ENCODE data around the gene RYK.

Gene RYK

GRCh38 chr3:134163096-134163495 lies 87.6 kb downstream of the RYK start:
- Histone ChIP-seq H3K4me3 (ENCODE audit: low read depth in 1 of 2, low read length in 2 of 2) (no peak overlapping the region), H3K4me2 (ENCODE audit: insufficient read depth, low read length) (no peak overlapping the region), H2AFZ (ENCODE audit: low read depth, low read length) (no peak overlapping the region), H3K9me3 (ENCODE audit: insufficient read depth, low read length, severe bottlenecking) (no peaks in the 10 kb centered on the region), H4K20me1 (ENCODE audit: insufficient read depth, low read length) (no peaks in the 10 kb centered on the region), H3K36me3 (ENCODE audit: insufficient read depth, low read length) (peaks cover 40% of the 10 kb centered on the region), H3K27ac (ENCODE audit: low read length) (no peak overlapping the region), H3K27me3 (ENCODE audit: insufficient read depth, low read length, poor library complexity) (no peaks in the 10 kb centered on the region), H3K4me1 (ENCODE audit: insufficient read depth, low read length) (no peaks in the 10 kb centered on the region), H3K79me2 (ENCODE audit: insufficient read depth, low read length) (no peaks in the 10 kb centered on the region), H3K9ac (ENCODE audit: low read depth, low read length) (no peak overlapping the region)
- TF ChIP-seq EZH2 (IDR thresholded peaks at IDR 0.05; ENCODE audit: borderline replicate concordance, low read depth, low read length, severe bottlenecking) (no peak), CTCF (IDR thresholded peaks at IDR 0.05; ENCODE audit: borderline replicate concordance, extremely low read depth, low read length, poor library complexity, severe bottlenecking) (no peak)
- DNase-seq (no peak), ATAC-seq (ENCODE audit: insufficient read depth, low read depth) (no peak)

- Histone ChIP-seq H3K27ac (ENCODE audit: low read length) (no peak overlapping the region), H3K9me3 (ENCODE audit: insufficient read depth, low read length, severe bottlenecking) (no peaks in the 10 kb centered on the region), H3K27me3 (ENCODE audit: insufficient read depth, low read length, poor library complexity) (no peaks in the 10 kb centered on the region), H3K9ac (ENCODE audit: low read depth, low read length) (no peak overlapping the region), H3K4me1 (ENCODE audit: insufficient read depth, low read length) (no peaks in the 10 kb centered on the region), H3K36me3 (ENCODE audit: insufficient read depth, low read length) (peaks cover 49% of the 10 kb centered on the region), H4K20me1 (ENCODE audit: insufficient read depth, low read length) (no peaks in the 10 kb centered on the region), H3K4me3 (ENCODE audit: low read depth in 1 of 2, low read length in 2 of 2) (no peak overlapping the region), H2AFZ (ENCODE audit: low read depth, low read length) (no peak overlapping the region), H3K79me2 (ENCODE audit: insufficient read depth, low read length) (no peaks in the 10 kb centered on the region), H3K4me2 (ENCODE audit: insufficient read depth, low read length) (no peak overlapping the region)
- ATAC-seq (ENCODE audit: insufficient read depth, low read depth) (no peak), DNase-seq (no peak)
- no peak for TF ChIP-seq EZH2 (IDR thresholded peaks at IDR 0.05; ENCODE audit: borderline replicate concordance, low read depth, low read length, severe bottlenecking)
- no peak for TF ChIP-seq CTCF (IDR thresholded peaks at IDR 0.05; ENCODE audit: borderline replicate concordance, extremely low read depth, low read length, poor library complexity, severe bottlenecking)
These were observed 88.6 kb downstream of the RYK start for GRCh38 chr3:134161898-134162615.

GRCh38 chr3:134155446-134155845 lies 95.2 kb downstream of the RYK start:
- Histone ChIP-seq H4K20me1 (ENCODE audit: insufficient read depth, low read length) (no peaks in the 10 kb centered on the region), H3K27me3 (ENCODE audit: insufficient read depth, low read length, poor library complexity) (no peaks in the 10 kb centered on the region), H3K4me2 (ENCODE audit: insufficient read depth, low read length) (no peak overlapping the region), H3K27ac (ENCODE audit: low read length) (no peak overlapping the region), H3K9me3 (ENCODE audit: insufficient read depth, low read length, severe bottlenecking) (no peaks in the 10 kb centered on the region), H3K9ac (ENCODE audit: low read depth, low read length) (no peak overlapping the region), H3K4me1 (ENCODE audit: insufficient read depth, low read length) (no peaks in the 10 kb centered on the region), H3K79me2 (ENCODE audit: insufficient read depth, low read length) (no peaks in the 10 kb centered on the region), H2AFZ (ENCODE audit: low read depth, low read length) (no peak overlapping the region), H3K36me3 (ENCODE audit: insufficient read depth, low read length) (peaks cover 70% of the 10 kb centered on the region), H3K4me3 (ENCODE audit: low read depth in 1 of 2, low read length in 2 of 2) (no peak overlapping the region)
- TF ChIP-seq CTCF (IDR thresholded peaks at IDR 0.05; ENCODE audit: borderline replicate concordance, extremely low read depth, low read length, poor library complexity, severe bottlenecking) = no peak
- no peak for TF ChIP-seq EZH2 (IDR thresholded peaks at IDR 0.05; ENCODE audit: borderline replicate concordance, low read depth, low read length, severe bottlenecking)
- DNase-seq (no peak), ATAC-seq (ENCODE audit: insufficient read depth, low read depth) (no peak)
